ENCODE measurements around the gene BMAL1. TPM values are rescaled to one million over a fixed set of nuclear protein-coding genes. Genes with fewer than 3 reads are reported as not detected.

The BMAL1 gene
- total RNA-seq, 1 experiment from 2014 or later: 10.9 TPM

- ATAC-seq: no peak
- Histone ChIP-seq H3K9ac (ENCODE audit: low read length) (no peak overlapping the region), H3K27me3 (ENCODE audit: low read length) (peaks cover 12% of the 10 kb centered on the region; the same call in 1 of the 2 replicates), H3K4me1 (ENCODE audit: insufficient read depth, low read length) (no peaks in the 10 kb centered on the region), H4K20me1 (ENCODE audit: low read length) (no peaks in the 10 kb centered on the region), H3F3A (ENCODE audit: low read length, unreplicated experiment) (no peaks in the 10 kb centered on the region), H3K36me3 (ENCODE audit: low read depth, low read length) (no peaks in the 10 kb centered on the region), H2AFZ (ENCODE audit: low read length) (no peak overlapping the region), H3K9me2 (replicated peaks; ENCODE audit: low read length) (no peaks in the 10 kb centered on the region), H3K9me3 (ENCODE audit: low read length) (no peaks in the 10 kb centered on the region), H3K79me2 (ENCODE audit: low read length) (peaks cover 7% of the 10 kb centered on the region; the same call in 1 of the 2 replicates), H3K4me2 (ENCODE audit: low read length) (no peak overlapping the region), H3K4me3 (ENCODE audit: low read length) (no peak overlapping the region), H3K27ac (ENCODE audit: low read length) (no peak overlapping the region)
- intact Hi-C loops (cut with micrococcal nuclease): loop anchor here (5.0 to 10.0 kb wide), 2 partner anchors 62 to 385 kb away; partner anchors contain the start of gene FAR1
- TF ChIP-seq CTCF (conservative IDR thresholded peaks at IDR 0.05; ENCODE audit: low read depth, low read length): no peak
- no peak for TF ChIP-seq EZH2phosphoT487 (IDR thresholded peaks at IDR 0.05; ENCODE audit: borderline replicate concordance, low read length)
- no peak for TF ChIP-seq EZH2 (IDR thresholded peaks at IDR 0.05; ENCODE audit: low read length, unreplicated experiment)
- no peak for DNase-seq
- ChIA-PET CTCF (no interaction called here), POLR2A (ENCODE audit: unreplicated experiment) (no interaction called here)
- BruUV-seq (replicated peaks): no TSS peak
Measured at GRCh38 chr11:13279487-13279834, 1.9 kb downstream of the BMAL1 start.

- peaks cover 7% of the 10 kb centered on the region; the same call in 1 of the 2 replicates for H3K79me2 ChIP-seq (ENCODE audit: low read length)
- H3K27ac ChIP-seq (ENCODE audit: low read length): no peak overlapping the region
- no peaks in the 10 kb centered on the region for H3K4me1 ChIP-seq (ENCODE audit: insufficient read depth, low read length)
- POLR2A ChIA-PET (ENCODE audit: unreplicated experiment): interaction anchor here (0.6 kb wide), 1 partner anchor 19 kb away, joined by 4 read pairs; no protein-coding TSS in a partner anchor
- H3K4me3 ChIP-seq (ENCODE audit: low read length): no peak overlapping the region
- intact Hi-C loops (cut with micrococcal nuclease): no loop called here
- H3K36me3 ChIP-seq (ENCODE audit: low read depth, low read length): no peaks in the 10 kb centered on the region
- TF ChIP-seq CTCF (conservative IDR thresholded peaks at IDR 0.05; ENCODE audit: low read depth, low read length): no peak
- no peak for TF ChIP-seq EZH2phosphoT487 (IDR thresholded peaks at IDR 0.05; ENCODE audit: borderline replicate concordance, low read length)
- TF ChIP-seq EZH2 (IDR thresholded peaks at IDR 0.05; ENCODE audit: low read length, unreplicated experiment): no peak
- no peaks in the 10 kb centered on the region for H3K9me3 ChIP-seq (ENCODE audit: low read length)
- H3K9ac ChIP-seq (ENCODE audit: low read length): no peak overlapping the region
- no peak overlapping the region for H2AFZ ChIP-seq (ENCODE audit: low read length)
- no peaks in the 10 kb centered on the region for H3F3A ChIP-seq (ENCODE audit: low read length, unreplicated experiment)
- peaks cover 5% of the 10 kb centered on the region; the same call in 1 of the 2 replicates for H3K27me3 ChIP-seq (ENCODE audit: low read length)
- no TSS peak for BruUV-seq (replicated peaks)
- DNase-seq (no peak), ATAC-seq (no peak)
- CTCF ChIA-PET: no interaction called here
- H3K4me2 ChIP-seq (ENCODE audit: low read length): no peak overlapping the region
- no peaks in the 10 kb centered on the region for H3K9me2 ChIP-seq (replicated peaks; ENCODE audit: low read length)
- H4K20me1 ChIP-seq (ENCODE audit: low read length): no peaks in the 10 kb centered on the region
Measured at GRCh38 chr11:13280092-13280722, 2.6 kb downstream of the BMAL1 start.

GRCh38 chr11:13280777-13281176, 3.2 kb downstream of the BMAL1 start:
- no peak overlapping the region for H3K9ac ChIP-seq (ENCODE audit: low read length)
- POLR2A ChIA-PET (ENCODE audit: unreplicated experiment): interaction anchor here (0.6 to 0.7 kb wide), 2 partner anchors 20 to 57 kb away, joined by 3 to 4 read pairs; no protein-coding TSS in a partner anchor
- H4K20me1 ChIP-seq (ENCODE audit: low read length): no peaks in the 10 kb centered on the region
- H3K9me3 ChIP-seq (ENCODE audit: low read length): no peaks in the 10 kb centered on the region
- H3K4me3 ChIP-seq (ENCODE audit: low read length): no peak overlapping the region
- H3K27ac ChIP-seq (ENCODE audit: low read length): no peak overlapping the region
- H3K4me1 ChIP-seq (ENCODE audit: insufficient read depth, low read length): no peaks in the 10 kb centered on the region
- no peaks in the 10 kb centered on the region for H3K9me2 ChIP-seq (replicated peaks; ENCODE audit: low read length)
- TF ChIP-seq EZH2 (IDR thresholded peaks at IDR 0.05; ENCODE audit: low read length, unreplicated experiment) (no peak), CTCF (conservative IDR thresholded peaks at IDR 0.05; ENCODE audit: low read depth, low read length) (no peak)
- CTCF ChIA-PET: no interaction called here
- ATAC-seq (no peak), DNase-seq (no peak)
- no peak overlapping the region for H3K4me2 ChIP-seq (ENCODE audit: low read length)
- peaks cover 7% of the 10 kb centered on the region; the same call in 1 of the 2 replicates for H3K79me2 ChIP-seq (ENCODE audit: low read length)
- no TSS peak for BruUV-seq (replicated peaks)
- intact Hi-C loops (cut with micrococcal nuclease): no loop called here
- H3K36me3 ChIP-seq (ENCODE audit: low read depth, low read length): no peaks in the 10 kb centered on the region
- H2AFZ ChIP-seq (ENCODE audit: low read length): no peak overlapping the region
- H3K27me3 ChIP-seq (ENCODE audit: low read length): 0 out of 2 replicates have a peak, but pooled peaks cover under 1% of the 10 kb centered on the region
- H3F3A ChIP-seq (ENCODE audit: low read length, unreplicated experiment): no peaks in the 10 kb centered on the region
